ENCODE measurements around the gene IFI27L1.
"Not testable (repeated sequence)": the region's sequence is repeated elsewhere in the genome, so short reads cannot be mapped to it uniquely, and the experiment has no call there.

Gene IFI27L1

DNA sequence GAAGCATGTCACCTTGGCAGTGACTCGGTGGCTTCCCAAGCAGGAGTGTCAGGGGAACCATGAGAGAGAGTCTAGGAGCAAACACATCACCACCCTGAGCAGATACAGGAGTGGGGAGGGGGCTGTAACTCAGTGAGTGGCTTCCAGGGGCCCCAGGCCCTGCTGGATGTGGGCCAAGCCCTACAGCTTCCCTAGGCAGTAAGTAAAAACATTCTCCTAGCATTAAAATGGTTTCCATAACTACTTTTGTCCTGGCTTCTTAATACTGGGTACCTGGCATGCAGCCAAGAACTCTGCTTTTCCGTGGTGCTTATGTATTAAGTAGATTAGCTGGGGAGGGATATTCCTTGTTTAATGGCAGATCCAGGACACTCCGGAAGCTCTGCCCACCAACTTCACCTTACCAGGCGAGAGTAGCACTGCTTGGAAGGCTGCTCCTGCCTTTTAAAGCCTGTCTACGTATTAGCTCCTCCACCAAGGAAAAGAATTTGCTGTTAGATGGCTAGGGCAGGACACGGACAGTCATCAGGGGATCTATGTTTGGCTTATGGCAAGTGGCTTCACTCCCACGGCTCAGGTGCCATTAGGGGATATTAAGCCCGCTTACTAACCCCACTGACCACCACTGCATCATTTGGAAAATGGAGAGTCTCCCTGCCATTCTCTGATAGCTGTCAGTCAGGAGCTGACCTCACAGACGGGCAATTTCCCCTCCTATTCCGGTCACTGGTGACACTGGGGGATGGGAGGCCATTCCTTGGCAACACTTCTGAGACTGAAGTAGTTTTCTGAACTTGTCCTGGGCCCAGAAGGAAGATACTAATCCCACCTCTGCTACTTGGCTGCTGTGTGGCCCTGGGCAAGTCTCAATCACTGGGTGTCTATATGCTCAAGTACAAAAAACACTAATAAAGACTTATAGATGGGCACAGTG is 32.2 kb upstream of the IFI27L1 start:
- no peak for DNase-seq

DNA sequence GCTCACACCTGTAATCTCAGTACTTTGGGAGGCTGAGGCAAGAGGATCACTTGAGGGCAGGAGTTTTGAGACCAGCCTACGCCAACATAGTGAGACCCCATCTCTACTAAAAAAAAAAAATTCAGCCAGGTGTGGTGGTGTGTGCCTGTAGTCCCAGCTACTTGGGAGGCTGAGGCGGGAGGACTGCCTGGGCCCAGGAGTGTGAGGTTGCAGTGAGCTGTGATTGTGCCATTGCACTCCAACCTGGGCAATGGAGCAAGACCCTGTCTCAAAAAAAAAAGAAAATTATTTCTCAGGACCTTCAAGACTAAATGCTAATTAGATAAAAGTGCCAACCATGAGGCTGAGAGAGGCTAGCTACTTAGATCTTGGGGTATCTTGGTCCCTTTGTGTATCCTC is 31.5 kb upstream of the IFI27L1 start:
- DNase-seq: no peak

DNA sequence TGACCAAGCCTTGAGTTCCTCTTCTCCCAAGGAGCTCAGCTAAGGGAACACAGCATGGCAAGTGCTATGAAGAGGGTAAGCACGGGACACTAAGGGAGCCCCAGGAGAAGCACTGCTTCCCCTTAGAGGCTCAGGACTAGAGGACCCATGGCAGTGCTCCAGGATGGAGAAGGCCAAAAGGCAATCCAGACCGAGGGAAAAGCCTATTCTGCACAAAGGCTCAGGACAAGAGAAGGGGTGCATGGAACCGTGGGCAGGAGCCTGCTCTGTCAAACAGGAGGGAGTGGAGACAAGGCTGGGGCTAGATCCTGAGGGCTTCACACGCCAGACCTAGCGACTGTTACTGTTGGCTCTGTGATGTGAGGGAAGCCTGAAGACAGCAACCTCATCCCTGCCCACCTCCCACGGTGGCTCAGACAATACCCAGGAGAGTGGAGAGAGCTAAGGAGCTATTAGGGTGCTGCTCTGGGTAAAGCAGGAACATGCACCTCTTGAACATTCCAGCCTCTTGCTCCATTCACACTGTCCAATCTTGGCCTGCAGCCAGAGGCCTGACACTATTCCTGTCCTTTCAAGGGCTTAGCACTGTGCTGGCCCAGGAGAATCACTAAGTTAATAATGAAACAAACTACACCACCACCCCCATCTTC is 30.8 kb upstream of the IFI27L1 start:
- DNase-seq: no peak

DNA sequence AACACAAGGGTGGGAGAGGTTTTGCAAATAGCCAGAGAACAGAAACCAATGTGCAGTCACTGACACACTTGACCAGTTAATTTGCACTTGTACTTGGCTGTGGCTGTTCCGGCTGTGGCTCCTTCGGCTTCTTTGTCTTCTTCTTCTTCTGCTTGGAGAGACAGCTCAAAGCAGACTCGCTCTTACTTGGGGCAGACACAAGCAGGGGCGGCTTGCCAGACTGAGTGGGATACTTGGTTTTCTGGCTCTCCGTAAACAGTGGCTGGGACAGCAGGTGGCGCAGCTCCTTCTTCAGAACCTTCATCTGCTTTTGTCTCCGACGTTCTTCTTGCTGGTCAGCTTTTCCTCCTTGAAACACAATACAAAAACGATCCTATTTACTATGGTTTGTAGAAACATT is 30.0 kb upstream of the IFI27L1 start:
- no peak for DNase-seq

DNA sequence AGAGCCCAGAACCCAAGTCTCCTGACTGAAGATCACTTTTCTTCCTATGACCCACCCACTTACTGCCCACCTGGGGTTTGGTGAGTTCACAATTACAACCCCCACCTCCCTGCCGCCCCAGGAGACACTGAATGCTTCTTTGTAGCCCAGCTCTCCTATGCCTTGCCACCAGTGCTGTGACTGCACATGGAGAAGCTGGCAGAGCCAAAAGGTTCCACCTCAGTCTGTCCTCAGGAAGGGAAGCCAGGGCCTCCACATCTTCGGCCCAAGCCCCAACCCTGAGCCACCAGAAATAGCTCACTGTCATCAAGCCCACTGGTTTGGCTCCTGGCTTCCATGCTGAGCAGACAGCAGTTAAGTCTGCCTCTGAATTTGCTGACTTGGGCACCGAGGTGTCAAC is 29.3 kb upstream of the IFI27L1 start:
- DNase-seq: no peak

DNA sequence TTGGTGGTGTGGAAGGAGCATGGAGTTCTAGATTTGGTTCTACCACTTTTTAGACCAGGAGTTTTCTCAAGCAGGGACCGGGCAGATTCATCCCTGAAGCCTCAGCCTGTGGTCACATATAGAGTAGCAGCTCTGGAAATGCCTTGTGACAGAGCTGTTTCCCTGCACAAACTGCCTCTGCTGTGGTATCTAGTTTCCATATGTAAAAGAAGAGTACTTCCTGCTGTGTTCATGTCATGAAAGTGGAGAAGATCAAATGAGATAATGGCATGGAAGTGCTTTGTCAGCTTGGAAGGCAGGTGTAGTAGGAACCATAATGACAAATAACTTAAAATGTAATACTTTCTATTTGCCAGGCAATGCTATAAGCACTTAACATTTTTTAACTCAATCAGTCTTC is 28.9 kb upstream of the IFI27L1 start:
- no peak for DNase-seq

DNA sequence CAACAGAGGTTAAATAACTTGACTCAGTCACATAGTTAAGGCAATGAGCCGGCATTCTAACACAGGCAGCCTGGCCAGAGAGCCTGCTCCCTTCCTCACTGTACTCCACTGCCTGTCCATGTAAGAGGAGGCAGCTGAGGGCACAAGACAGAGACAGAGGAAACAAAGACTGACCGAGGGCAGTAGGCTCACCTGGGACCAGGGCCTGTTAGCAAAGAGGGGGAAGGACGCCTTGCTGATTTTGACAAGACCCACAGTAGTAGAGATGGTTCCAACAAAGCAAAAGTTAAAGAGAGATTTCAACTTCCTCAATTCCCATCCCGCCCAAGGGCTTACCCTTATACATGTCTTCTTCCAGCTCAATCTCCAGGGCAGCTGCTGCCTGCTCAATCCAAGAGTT is 28.4 kb upstream of the IFI27L1 start:
- no peak for DNase-seq

DNA sequence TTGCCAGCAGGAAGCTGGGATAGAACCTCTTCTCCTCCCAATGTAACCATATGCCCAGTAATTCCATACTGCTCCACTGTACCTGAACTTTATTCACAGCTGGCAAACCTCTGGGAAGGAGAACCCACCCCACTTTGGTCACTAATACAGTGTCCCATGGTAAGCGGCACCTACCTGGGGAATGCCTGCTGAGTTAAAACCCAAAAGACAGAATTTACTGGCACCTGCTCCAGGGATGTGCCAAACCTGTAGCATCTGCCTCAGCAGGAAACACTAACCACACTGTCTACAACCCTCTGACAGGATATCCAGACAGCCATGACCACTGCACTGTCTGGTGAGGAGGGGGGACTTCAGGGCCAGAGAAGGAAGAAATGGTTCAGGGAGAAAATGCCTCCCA is 26.7 kb upstream of the IFI27L1 start:
- no peak for DNase-seq

DNA sequence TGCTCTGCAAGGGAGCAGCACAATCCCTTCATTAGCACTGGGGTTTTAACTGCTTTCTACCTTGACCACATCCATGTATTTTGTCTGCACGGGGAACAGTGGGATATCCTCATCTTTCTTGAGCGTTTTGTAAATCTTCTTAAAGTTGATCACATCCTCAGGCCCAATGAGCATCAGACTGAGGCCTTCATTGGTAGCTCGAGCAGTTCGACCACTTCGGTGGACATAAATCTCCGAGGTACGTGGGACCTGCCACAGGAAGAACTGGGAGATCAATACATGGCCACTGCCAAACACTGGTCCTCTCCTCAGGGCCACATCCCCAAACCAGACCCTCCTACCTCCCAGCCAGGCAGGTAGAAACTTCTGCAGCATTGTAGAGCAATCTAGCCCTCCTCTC is 26.2 kb upstream of the IFI27L1 start:
- DNase-seq: no peak

DNA sequence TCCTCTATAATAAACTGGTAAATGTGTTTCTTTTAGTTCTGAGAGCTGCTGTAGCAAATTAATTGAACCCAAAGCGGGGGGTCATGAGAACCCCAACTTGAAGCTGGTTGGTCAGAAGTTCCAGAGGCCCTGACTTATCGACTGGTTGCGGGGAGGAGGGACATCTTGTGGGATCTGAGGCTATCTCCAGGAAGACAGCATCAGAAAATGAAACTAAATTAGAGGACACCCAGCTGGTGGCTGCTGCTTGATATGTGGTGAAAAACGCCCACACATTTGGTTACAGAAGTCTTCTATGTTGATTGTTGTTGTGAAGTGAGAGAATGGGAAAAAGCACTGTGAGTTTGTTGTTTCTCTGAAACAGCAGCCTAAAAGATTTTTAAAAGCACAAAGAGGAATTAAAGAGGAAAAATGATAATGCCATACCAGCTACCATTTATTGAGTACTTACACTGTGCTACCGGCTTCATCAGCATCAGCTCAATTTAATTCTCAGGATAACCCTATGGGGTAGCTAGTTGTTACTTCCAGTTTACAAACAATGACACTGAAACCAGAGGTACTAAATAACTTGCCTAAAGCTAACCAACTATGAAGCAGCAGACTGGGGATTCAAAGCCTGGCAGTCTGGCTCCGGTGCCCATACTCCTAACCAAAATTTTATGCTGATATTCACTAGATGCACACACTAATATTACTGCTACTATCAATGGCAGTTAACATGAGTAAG is 24.4 kb upstream of the IFI27L1 start:
- DNase-seq: no peak

DNA sequence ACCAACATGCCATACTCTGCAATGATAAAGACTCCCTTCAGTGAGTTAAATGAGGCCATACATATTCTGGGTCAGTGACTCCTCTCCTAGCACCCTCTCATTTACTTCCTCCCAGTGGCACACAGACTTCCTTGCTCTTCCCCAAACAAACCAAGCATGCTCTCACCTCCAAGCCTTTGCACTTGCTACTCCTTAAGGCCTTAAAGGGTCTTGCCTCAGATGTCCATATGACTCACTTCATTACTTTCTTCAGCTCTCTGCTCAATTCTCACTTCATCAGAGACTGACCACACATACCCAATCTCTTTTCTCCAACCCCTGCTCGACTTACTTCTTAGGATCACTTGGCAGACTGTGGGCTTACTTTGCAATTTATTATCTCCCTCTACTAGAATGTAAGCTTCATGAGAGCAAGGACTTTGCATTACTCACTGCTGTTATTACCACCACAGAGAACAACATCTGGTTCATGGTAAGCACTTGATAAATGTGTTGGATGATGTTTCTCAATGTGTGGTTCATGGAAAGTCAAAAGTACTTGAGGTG is 22.9 kb upstream of the IFI27L1 start:
- DNase-seq: no peak

DNA sequence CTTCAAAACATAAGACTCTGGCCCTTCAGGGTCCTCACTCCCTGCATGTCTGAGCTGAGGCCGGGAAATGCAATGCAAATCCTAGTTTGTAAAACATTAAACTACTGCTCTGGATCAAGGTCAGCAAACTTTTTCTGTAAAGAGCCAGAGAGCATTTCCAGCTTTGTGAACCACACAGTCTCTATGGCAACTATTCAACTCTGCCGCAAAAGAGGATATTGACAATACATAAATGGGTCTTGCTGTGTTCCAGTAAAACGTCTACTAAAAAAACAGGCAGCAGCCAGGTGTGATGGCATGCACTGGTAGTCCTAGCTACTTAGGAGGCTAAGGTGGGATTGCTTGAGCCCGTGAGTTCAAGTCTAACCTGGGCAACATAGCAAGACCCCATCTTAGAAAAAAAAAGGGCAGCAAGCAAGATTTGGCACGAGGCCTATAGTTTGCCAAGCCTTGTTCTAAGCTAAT is 22.4 kb upstream of the IFI27L1 start:
- no peak for DNase-seq

DNA sequence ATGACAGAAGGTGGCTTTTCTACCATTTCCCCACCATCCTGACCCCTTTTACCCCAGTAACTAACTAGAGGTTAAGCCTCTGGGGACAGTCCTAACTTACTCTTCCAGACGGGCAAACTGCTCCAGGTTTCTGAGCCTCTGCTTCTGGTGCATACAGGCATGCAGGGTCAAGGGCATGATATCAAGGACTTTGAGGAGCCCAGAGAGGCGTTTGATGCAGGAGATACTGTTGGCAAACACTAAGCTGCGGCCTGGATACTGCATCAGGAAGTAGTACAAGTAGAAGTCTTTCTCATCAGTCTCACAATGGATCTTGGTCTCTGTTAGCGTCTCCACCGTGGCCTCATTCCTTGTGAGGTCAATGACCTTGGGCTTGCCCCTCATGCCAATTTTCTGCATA is 21.1 kb upstream of the IFI27L1 start:
- no peak for DNase-seq

DNA sequence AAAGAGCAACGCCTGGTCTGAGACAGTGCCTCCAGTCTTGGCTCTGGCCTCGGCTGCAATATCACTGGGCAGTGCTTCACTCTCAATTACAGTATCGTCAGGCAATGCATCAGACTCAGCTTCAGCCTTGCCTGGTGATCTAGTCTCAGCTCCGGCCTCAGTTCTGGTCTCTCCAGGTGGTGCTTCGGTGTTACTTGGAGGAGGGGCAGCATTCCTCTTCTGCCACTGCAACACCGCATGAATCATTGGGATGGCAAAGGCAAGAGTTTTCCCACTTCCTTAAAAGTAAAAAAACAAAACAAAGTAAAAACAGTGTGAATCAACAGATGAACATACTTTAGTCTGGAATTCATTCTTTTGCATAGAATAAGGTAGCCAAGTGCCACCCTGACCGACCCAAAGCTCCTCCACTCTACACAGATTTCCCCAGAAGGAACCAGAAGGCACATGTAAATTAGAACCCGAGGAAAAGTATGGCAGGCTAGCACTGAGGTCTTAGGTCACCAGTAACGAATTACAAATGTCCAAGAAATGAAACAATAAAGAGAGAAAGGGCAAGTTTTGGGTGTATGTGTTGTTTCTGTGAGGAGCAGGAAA is 18.7 kb upstream of the IFI27L1 start:
- DNase-seq: no peak

DNA sequence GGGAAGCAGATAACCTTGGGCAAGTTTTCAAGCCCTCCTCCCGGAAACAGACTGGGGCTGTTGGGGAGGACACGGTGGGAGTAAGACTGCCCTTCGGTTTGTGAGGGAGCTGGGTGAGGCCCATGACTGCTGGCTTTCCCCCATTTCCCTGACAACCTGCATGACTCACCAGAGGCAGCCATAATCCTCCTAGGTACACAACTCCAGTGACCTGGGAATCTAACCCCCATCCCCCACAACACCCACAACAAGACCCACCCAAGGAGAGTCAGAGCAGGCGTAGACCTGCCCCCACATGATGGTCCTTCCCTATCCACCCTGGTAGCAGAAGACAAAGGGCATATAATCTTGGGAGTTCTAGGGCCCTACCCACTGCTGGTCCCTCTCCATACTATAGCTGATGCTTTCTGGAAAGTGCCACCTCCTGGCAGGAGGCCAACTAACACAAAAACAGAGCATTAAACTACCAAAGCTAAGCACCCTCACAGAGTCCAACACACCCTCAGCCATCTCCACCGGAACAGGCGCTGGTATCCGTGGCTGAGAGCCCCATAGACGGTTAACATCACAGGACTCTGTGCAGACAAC is 14.9 kb upstream of the IFI27L1 start:
- no peak for DNase-seq

DNA sequence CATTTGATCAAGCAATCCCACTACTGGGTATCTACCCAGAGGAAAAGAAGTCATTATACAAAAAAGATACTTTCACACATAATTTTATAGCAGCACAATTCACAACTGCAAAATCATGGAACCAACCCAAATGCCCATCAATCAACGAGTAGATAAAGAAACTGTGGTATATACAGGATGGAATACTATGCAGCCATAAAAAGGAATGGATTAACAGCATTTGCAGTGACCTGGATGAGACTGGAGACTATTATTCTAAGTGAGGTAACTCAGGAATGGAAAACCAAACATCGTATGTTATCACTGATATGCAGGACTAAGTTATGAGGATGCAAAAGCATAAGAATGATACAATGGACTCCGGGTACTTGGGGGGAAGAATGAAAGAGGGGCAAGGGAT is 9.0 kb upstream of the IFI27L1 start:
- DNase-seq: not testable (repeated sequence)

DNA sequence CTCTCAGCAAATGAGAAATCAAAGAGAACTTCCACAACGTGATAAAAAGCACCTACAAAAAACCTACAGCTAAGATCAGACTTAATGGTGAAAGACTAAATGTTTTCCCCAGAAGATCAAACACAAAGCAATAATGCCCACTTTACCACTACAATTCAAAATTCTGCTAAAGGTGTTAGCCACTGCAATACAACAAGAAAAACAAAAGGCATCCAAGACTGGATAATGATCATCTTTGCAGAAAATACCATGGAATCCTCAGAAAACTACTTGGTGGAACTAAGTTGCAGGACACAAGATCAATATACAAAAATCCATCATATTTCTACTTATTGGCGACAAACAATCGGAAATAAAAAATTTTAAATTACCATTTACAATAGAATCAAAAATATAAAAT is 6.6 kb upstream of the IFI27L1 start:
- no peak for DNase-seq

DNA sequence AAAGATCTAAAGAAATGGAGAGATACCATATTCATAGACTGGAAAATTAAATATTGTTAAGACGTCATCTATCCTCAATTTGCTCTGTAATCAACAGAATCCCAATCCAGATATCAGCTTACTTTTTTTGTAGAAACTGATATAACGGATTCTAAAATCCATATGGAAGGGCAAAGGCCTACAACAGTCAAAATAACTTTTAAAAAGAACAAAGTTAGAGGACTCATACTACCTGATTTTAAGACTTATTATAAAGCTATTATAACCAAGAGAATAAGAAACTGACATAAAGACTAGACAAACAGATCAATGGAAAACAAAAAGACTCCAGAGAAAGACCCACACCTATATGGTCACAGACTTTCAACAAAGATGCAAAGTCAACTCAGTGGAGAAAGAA is 6.1 kb upstream of the IFI27L1 start:
- DNase-seq: no peak

DNA sequence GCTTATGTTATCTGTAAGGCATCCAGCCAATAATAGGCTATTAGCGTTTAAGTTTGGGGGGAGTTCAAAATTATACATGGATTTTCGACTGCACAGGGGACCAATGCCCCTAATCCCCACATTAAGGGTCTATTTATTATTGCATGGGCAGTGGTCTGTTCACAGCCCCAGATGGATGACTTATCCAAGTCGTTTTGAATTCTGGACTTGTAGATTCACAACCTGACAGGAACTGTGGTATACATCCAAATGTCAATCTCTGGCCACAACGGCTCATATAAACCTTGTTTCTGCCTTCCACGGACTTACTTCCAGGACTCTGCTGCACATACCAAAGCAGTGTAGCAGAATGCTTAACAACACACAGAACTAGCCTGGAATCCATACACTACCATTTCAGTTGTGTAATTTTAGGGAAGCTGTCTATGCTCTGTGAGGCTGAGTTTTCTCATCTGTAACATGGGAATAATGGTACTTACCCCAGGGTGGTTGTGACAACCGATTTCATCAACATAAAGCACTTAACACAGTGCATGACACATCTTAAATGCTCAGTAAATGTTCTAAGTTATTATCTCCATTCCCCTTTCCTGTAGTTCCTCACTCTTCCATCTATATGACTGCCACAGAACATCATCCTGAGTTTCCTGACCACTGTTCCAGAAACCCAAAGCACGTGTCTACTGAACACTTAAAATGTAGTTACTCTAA is 3.8 kb upstream of the IFI27L1 start:
- DNase-seq: no peak

DNA sequence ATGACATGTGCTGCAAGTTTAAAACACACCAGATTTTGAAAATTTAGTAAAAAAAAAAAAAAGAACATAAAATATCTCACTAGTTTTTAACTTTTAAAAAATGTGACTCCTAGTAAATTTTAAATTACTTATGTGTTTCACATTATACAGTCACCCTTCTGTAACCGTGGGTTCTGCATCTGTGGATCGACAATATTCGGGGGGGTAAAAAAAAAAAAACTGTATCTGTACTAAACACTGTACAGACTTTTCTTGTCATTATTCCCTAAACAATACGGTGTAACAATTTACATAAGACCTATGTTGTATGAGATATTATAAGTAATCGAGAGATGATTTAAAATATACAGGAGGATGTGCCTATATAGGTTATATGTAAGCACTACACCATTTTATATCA is 3.3 kb upstream of the IFI27L1 start:
- no peak for DNase-seq

DNA sequence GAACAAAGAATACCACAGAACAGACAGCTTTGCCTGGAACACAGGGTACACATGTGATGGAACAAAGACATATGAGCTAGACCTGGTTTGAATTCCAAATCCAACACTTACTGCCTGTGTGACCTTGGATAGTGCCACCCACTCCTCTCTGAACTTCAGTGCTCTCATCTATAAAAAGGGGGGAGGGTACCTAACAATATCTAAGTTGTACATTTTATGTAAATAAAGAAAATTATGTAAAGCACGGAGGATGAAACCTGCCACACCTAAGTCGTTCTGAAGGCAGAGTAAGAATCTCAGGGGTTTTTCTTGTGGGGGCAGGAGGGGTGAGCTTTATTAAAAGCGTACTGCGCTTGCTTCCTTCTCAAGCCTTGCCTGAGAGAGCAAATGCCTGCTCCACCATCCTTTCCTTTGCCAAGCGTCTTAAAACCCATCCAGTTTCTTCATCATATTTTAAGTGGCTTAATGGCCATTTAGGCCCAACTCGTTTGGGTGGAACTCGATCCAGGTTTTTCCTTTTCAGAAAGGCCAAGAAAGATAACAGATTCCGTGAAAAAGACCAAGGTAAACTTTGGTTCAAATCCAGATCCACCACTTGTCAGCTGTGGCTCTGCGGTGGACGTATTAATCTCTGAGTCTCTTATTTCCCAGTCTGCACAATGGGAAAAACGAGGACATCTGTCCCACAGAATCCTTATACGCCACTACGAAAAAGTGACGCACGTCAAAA is 1.1 kb upstream of the IFI27L1 start:
- no peak for DNase-seq

Data from cortex of kidney (tissue), 1 donor.